ENCODE measurements around the gene DMTF1. TPM values are rescaled to one million over a fixed set of nuclear protein-coding genes. Genes with fewer than 3 reads are reported as not detected.
"Not testable (repeated sequence)": the region's sequence is repeated elsewhere in the genome, so short reads cannot be mapped to it uniquely, and the experiment has no call there.

Gene DMTF1
- total RNA-seq, 1 experiment from 2014 or later: 77.8 TPM

DNA sequence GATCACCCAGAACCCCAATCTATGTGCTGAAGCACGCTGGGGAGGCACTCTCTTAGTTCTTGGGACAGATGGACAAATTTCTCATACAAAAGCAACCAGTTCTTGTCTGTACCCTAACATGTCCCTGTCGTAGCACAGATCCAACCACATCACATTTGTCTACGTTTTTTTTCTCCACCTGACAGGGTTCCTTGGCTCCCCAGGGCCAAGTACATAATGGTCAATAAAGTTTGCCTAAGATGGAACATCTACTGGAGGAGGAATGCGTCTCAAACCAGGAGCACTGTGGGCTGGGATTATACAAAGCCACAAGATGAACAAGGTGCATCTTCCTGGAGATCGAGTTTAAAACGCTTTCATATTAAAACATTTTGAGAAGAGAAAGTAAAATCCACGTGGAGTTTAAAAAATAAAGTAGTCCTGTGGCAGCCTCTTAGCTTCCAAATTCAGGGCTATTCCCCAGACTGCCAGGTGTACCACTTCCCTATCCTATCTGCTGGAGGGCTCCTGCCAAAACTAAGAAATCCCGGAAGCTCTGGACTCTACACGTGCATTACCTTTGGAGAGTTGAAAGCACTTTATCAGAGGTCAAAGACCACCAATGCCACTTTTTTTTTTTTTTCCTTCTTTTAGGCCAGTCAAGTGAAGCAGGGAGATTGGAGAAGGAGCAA, 65.9 kb downstream of the DMTF1 start:
- Histone ChIP-seq H3K4me1 (no peaks in the 10 kb centered on the region), H3K27me3 (no peaks in the 10 kb centered on the region), H3K36me3 (peaks cover 27% of the 10 kb centered on the region), H3K4me3 (peak overlapping the region; percentile 92), H3K9me3 (replicated peaks) (no peaks in the 10 kb centered on the region), H3K27ac (no peak overlapping the region)
- no peak for DNase-seq

GRCh38 chr7:87218796-87219544, 66.7 kb downstream of the DMTF1 start:
- peak in 1 of 2 experiments; percentile 43 for DNase-seq
- H3K27me3 ChIP-seq: no peaks in the 10 kb centered on the region
- no peaks in the 10 kb centered on the region for H3K9me3 ChIP-seq (replicated peaks)
- H3K4me3 ChIP-seq: peak overlapping the region; percentile 92
- H3K27ac ChIP-seq: peak overlapping the region; percentile 88
- no peaks in the 10 kb centered on the region for H3K4me1 ChIP-seq
- peaks cover 24% of the 10 kb centered on the region for H3K36me3 ChIP-seq

GRCh38 chr7:87219545-87220025, 67.3 kb downstream of the DMTF1 start, which contains the start of gene TMEM243:
TSS of gene TMEM243 (minus strand) at chr7:87219732. CDS start at chr7:87219503, 229 bp downstream.
- Histone ChIP-seq H3K27me3 (no peaks in the 10 kb centered on the region), H3K4me1 (no peaks in the 10 kb centered on the region), H3K36me3 (peaks cover 22% of the 10 kb centered on the region), H3K4me3 (peak within 1 kb of the TSS; percentile 92), H3K9me3 (replicated peaks) (no peaks in the 10 kb centered on the region), H3K27ac (peak within 1 kb of the TSS; percentile 88)
- peak; percentile 84 to 88 for DNase-seq

GRCh38 chr7:87220026-87220733, 67.9 kb downstream of the DMTF1 start:
- Histone ChIP-seq H3K27me3 (no peaks in the 10 kb centered on the region), H3K4me3 (peak overlapping the region; percentile 92), H3K36me3 (peaks cover 16% of the 10 kb centered on the region), H3K9me3 (replicated peaks) (no peaks in the 10 kb centered on the region), H3K27ac (peak overlapping the region; percentile 88), H3K4me1 (no peaks in the 10 kb centered on the region)
- peak; percentile 85 to 89 for DNase-seq

DNA sequence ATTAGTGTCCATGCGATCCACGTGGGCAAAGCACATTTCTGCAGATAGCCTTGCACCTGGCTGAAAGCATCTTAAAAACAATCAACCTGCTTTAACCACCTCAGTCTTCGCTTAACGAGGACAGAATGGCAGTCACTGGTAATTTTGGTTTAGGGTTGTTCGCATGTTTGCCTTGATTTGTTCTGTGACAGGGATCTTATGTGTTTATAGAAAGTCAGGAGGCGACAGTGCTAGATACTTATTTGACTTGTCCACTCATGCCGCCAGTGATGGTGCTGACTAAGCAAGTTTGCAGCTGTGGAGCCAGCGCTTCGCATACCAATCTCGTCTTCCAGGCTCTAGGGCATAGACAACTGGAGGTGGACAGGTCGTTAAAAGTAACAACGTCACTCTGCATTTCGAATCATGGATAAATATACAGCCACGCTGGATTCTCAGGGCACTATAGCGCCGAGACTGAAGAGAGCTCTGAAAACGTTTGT, 68.5 kb downstream of the DMTF1 start:
- Histone ChIP-seq H3K9me3 (replicated peaks) (no peaks in the 10 kb centered on the region), H3K36me3 (peaks cover 12% of the 10 kb centered on the region), H3K27ac (peak overlapping the region; percentile 88), H3K4me1 (no peaks in the 10 kb centered on the region), H3K4me3 (peak overlapping the region; percentile 92), H3K27me3 (no peaks in the 10 kb centered on the region)
- peak; percentile 59 to 67 for DNase-seq

- DNase-seq: no peak
- Histone ChIP-seq H3K4me3 (no peak overlapping the region), H3K9me3 (replicated peaks) (no peaks in the 10 kb centered on the region), H3K36me3 (no peaks in the 10 kb centered on the region), H3K27ac (no peak overlapping the region), H3K27me3 (no peaks in the 10 kb centered on the region), H3K4me1 (no peaks in the 10 kb centered on the region)
These were observed 71.4 kb downstream of the DMTF1 start for GRCh38 chr7:87223666-87224065.

GRCh38 chr7:87225696-87226095, 73.4 kb downstream of the DMTF1 start:
- Histone ChIP-seq H3K27me3 (no peaks in the 10 kb centered on the region), H3K36me3 (no peaks in the 10 kb centered on the region), H3K9me3 (replicated peaks) (no peaks in the 10 kb centered on the region), H3K4me3 (no peak overlapping the region), H3K27ac (no peak overlapping the region), H3K4me1 (no peaks in the 10 kb centered on the region)
- no peak for DNase-seq

- H3K27me3 ChIP-seq: no peaks in the 10 kb centered on the region
- DNase-seq: no peak
- no peak overlapping the region for H3K4me3 ChIP-seq
- no peak overlapping the region for H3K27ac ChIP-seq
- no peaks in the 10 kb centered on the region for H3K9me3 ChIP-seq (replicated peaks)
- H3K36me3 ChIP-seq: no peaks in the 10 kb centered on the region
- H3K4me1 ChIP-seq: no peaks in the 10 kb centered on the region
These were observed 74.2 kb downstream of the DMTF1 start for GRCh38 chr7:87226495-87226894.

GRCh38 chr7:87231258-87231657, 79.0 kb downstream of the DMTF1 start:
- Histone ChIP-seq H3K36me3 (no peaks in the 10 kb centered on the region), H3K27ac (no peak overlapping the region), H3K4me1 (no peaks in the 10 kb centered on the region), H3K27me3 (no peaks in the 10 kb centered on the region), H3K9me3 (replicated peaks) (no peaks in the 10 kb centered on the region), H3K4me3 (no peak overlapping the region)
- DNase-seq: no peak

- no peaks in the 10 kb centered on the region for H3K4me1 ChIP-seq
- H3K9me3 ChIP-seq (replicated peaks): no peaks in the 10 kb centered on the region
- no peak overlapping the region for H3K4me3 ChIP-seq
- H3K27ac ChIP-seq: no peak overlapping the region
- DNase-seq: no peak
- no peaks in the 10 kb centered on the region for H3K36me3 ChIP-seq
- no peaks in the 10 kb centered on the region for H3K27me3 ChIP-seq
These were observed 79.5 kb downstream of the DMTF1 start for GRCh38 chr7:87231711-87232110.

DNA sequence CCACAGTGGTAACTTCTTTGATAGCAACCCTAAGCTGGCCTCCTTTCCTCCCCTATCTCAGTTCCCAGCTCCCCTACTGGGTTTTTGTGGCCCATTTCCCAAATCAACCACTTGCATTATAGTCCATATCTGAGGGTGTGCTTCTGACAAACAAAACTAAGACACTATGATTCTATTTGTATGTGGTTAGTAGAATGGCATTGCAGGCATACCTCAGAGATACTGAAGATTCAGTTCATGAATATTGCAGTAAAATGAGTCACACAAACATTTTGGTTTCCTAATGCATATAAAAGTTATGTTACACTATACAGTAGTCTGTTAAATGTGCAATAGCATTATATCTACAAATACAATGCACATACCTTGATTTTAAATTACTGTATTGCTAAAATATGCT, 82.7 kb downstream of the DMTF1 start:
- H3K4me1 ChIP-seq: no peaks in the 10 kb centered on the region
- DNase-seq: no peak

DNA sequence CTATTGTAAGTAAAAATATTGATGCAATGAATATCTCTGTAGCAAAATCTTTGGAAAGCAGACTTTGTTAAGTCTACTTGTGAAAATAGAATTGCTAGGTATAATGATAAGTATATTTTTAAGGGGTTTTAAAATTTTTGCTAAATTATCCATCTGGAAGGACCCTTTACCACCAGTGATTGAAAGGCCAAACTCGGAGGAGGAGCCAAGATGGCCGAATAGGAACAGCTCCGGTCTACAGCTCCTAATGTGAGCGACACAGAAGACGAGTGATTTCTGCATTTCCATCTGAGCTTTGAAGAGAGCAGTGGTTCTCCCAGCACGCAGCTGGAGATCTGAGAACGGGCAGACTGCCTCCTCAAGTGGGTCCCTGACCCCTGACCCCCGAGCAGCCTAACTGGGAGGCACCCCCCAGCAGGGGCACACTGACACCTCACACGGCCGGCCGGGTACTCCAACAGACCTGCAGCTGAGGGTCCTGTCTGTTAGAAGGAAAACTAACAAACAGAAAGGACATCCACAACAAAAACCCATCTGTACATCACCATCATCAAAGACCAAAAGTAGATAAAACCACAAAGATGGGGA, 86.3 kb downstream of the DMTF1 start:
- not testable (repeated sequence) for H3K27me3 ChIP-seq; H3K4me1 ChIP-seq; DNase-seq; H3K9me3 ChIP-seq (replicated peaks); H3K36me3 ChIP-seq; H3K27ac ChIP-seq
- H3K4me3 ChIP-seq: peak overlapping the region; percentile 36

More for the DNA sequence above, 82.7 kb downstream of the DMTF1 start:
- H3K9me3 ChIP-seq (replicated peaks): no peaks in the 10 kb centered on the region
- H3K4me3 ChIP-seq: no peak overlapping the region
- H3K27ac ChIP-seq: no peak overlapping the region
- no peaks in the 10 kb centered on the region for H3K36me3 ChIP-seq
- H3K27me3 ChIP-seq: no peaks in the 10 kb centered on the region

GRCh38 chr7:87245671-87246070, 93.4 kb downstream of the DMTF1 start:
- H3K36me3 ChIP-seq; H3K4me3 ChIP-seq; H3K9me3 ChIP-seq (replicated peaks); H3K4me1 ChIP-seq; DNase-seq; H3K27ac ChIP-seq; H3K27me3 ChIP-seq: not testable (repeated sequence)

All from SJCRH30 (cell line).